ENCODE data around the gene SCFD2.
"Not testable (repeated sequence)": the region's sequence is repeated elsewhere in the genome, so short reads cannot be mapped to it uniquely, and the experiment has no call there.

Gene SCFD2

GRCh38 chr4:52834641-52835456 is 531.0 kb downstream of the SCFD2 start:
- DNase-seq (ENCODE audit: low read depth in 2 of 2), result not testable (repeated sequence)

DNA sequence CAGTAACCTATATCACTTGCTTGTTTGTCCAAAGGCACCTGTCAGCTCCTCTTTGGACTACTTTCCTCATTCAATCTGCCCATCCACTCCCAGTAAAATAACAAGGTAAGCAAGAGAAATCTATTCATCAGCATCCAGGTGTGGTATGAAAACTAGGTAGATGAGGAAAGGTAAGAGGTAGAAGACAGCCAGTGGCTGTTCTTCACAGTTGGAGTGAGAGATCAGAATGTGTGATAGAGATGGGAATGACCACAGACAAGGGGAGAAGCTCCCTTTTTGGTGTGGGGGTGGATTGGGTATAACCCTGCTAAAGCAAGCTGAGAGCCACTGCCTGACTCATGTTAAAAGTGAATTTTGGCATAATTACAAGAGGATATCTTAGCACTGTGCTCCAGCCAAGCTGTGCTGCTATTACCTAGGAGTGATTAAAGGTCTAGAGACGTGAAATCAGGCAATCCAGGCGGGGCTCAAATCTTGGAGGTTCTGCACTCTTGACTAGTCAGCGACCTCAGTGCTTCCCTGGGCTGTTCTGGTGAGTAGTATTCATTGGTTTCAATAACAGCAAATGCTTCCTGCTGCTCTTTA is 531.8 kb downstream of the SCFD2 start:
- DNase-seq (ENCODE audit: low read depth in 2 of 2), result no peak

DNA sequence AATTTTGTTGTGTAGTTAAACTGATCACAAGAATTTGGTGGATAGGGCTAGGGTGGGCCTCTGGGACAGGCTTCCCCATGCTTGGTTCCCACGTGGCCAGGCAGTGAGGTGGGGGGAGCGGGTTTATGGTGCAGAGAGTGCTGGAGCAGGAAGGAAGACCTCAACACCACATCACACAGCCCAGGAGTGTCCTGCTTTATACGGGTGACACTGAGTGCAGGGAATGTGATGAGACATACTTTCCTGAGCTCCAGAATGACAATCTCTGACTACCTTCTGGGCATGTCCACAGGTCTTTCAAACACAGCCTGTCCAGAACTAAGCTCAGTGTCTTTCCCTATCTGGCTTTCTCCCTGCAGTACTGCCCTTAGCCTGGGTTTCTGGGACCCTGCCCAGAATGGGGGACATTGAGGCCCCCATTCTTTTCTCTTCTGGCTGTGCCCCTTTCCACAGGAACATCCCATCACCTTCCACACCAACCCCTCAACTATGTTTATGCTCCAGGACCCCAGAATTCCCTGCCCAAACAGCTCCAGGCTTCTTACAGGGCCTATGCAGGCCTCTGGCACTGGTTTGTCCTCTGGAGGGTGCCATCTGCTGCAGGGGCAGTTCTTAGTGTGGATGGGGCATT is 540.3 kb downstream of the SCFD2 start:
- DNase-seq (ENCODE audit: low read depth in 2 of 2), result no peak

- peak; percentile 34 to 42 for DNase-seq (ENCODE audit: low read depth in 2 of 2)
Measured at GRCh38 chr4:52824603-52825459, 541.0 kb downstream of the SCFD2 start.

DNA sequence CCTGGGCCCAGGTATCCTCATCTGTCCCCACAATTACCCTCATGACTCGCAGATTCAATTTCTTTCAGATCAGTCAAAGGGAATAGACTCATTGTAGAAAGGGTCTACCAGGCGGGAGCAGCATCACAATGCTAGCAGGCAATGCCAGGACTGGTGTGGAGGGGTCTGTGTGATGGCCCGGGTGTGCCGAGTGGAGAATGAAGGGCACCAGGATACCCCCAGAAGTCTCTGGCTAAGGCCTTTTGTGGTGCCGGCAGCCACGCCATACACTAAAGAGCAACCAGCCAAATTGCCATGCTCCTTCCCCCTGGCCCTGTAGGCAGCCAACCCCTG is 541.6 kb downstream of the SCFD2 start:
- no peak for DNase-seq (ENCODE audit: low read depth in 2 of 2)

- DNase-seq (ENCODE audit: low read depth in 2 of 2), result no peak
Measured at GRCh38 chr4:52823702-52824092, 542.2 kb downstream of the SCFD2 start.
